ENCODE data around the gene MPIG6B.
"Not testable (repeated sequence)": the region's sequence is repeated elsewhere in the genome, so short reads cannot be mapped to it uniquely, and the experiment has no call there.

MPIG6B gene

DNA sequence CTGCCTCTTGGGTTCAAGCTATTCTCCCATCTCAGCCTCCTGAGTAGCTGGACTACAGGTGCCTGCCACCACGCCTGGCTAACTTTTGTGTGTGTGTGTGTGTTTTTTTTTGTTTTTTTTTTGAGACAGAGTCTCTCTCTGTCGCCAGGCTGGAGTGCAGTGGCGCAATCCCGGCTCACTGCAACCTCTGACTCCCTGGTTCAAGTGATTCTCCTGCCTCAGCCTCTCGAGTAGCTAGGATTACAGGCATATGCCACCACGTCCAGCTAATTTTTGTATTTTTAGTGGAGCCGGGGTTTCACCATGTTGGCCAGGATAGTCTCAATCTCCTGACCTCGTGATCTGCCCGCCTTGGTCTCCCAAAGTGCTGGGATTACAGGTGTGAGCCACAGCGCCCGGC, 14.0 kb upstream of the MPIG6B start:
- H3K27me3 Mint-ChIP-seq (ENCODE audit: low read depth): peaks cover 11% of the 10 kb centered on the region
- not testable (repeated sequence) for H3K4me3 Mint-ChIP-seq; H3K4me1 Mint-ChIP-seq (ENCODE audit: low read depth); H3K9me3 Mint-ChIP-seq; H3K27ac Mint-ChIP-seq; H3K36me3 Mint-ChIP-seq (ENCODE audit: low read depth)

DNA sequence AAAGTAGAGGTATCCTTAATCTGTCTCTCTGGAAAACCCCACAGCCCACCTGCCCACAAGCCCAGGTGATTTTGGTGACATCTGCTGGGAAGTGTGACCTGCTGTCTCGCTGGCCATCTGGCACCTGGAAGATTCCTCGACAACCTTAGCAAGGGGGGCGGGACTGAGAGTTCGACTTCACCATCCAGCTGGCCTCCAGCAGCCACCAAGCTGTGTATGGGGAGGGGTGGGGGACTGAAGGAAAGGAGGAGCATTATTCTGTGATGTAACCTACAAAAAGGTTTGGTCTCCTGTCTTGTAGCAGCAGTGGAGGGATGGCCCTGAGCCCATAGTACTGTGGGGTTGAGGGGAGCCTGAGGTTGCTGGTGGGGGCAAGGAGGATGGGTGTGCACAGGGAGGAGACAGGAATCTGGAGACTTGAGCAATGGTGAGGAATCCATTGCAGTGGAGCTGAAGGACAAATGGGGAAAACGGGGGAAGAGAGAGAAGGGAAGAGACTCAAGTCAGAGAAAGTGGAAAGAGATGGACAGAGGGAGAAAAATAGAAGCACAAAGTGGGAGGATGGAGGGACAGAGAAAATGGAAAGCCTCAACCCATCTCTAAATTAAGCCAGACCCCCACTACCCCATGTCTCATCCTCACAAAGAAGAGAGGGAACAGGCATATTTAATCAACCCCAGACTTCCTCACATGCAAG, 12.5 kb upstream of the MPIG6B start:
- peaks cover 7% of the 10 kb centered on the region for H3K4me1 Mint-ChIP-seq (ENCODE audit: low read depth)
- H3K9me3 Mint-ChIP-seq: no peaks in the 10 kb centered on the region
- no peaks in the 10 kb centered on the region for H3K36me3 Mint-ChIP-seq (ENCODE audit: low read depth)
- H3K4me3 Mint-ChIP-seq: no peak overlapping the region
- peaks cover 14% of the 10 kb centered on the region for H3K27me3 Mint-ChIP-seq (ENCODE audit: low read depth)
- H3K27ac Mint-ChIP-seq: no peak overlapping the region

DNA sequence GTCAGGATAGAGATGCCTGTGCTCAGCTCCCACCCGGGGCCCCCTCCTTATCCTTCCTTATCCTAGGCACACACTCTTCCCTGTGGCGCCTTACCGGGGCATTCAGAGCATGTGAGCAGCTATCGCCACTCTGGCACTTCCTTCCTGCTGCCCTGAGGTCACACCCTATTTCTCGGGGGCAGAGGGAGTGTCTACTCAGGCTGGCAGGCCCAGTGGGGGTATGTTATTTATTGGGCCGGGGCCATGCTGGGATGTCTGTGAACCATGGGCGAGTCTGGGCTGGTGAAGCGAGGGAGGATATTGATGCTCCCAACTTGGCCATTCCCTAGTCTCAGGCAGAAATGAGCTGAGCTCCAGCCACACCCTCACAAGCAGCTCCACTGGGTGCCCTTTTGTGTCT, 11.9 kb upstream of the MPIG6B start:
- Mint-ChIP-seq H3K27me3 (ENCODE audit: low read depth) (peaks cover 14% of the 10 kb centered on the region), H3K9me3 (no peaks in the 10 kb centered on the region), H3K27ac (no peak overlapping the region), H3K4me3 (no peak overlapping the region), H3K4me1 (ENCODE audit: low read depth) (peaks cover 7% of the 10 kb centered on the region), H3K36me3 (ENCODE audit: low read depth) (no peaks in the 10 kb centered on the region)

- peaks cover 14% of the 10 kb centered on the region for H3K27me3 Mint-ChIP-seq (ENCODE audit: low read depth)
- no peaks in the 10 kb centered on the region for H3K9me3 Mint-ChIP-seq
- H3K36me3 Mint-ChIP-seq (ENCODE audit: low read depth): no peaks in the 10 kb centered on the region
- no peak overlapping the region for H3K4me3 Mint-ChIP-seq
- H3K27ac Mint-ChIP-seq: no peak overlapping the region
- H3K4me1 Mint-ChIP-seq (ENCODE audit: low read depth): peaks cover 7% of the 10 kb centered on the region
These were observed 10.9 kb upstream of the MPIG6B start for GRCh38 chr6:31712296-31712695.

DNA sequence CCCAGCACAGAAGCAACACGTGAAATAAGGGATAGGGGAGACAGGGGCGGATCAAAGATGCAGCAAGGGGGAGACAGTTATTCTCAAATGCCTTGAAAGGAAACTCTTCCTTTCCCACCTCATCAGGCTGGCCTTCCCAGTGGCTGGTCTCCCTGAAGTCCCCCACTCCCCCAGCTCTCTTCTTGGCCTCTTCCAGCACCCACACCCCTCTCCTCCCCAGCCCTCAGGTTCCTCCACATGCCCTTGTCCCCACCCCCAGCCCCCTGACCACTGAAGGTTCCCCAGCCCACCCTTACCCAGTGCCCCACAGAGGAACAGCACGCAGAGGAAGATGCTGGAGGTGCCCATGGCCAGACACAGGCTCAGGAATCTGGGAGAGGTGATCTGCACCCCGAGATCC, 9.7 kb upstream of the MPIG6B start:
- Mint-ChIP-seq H3K9me3 (no peaks in the 10 kb centered on the region), H3K4me1 (ENCODE audit: low read depth) (peaks cover 7% of the 10 kb centered on the region), H3K4me3 (no peak overlapping the region), H3K27me3 (ENCODE audit: low read depth) (peaks cover 14% of the 10 kb centered on the region), H3K27ac (peak overlapping the region; percentile 17), H3K36me3 (ENCODE audit: low read depth) (no peaks in the 10 kb centered on the region)

DNA sequence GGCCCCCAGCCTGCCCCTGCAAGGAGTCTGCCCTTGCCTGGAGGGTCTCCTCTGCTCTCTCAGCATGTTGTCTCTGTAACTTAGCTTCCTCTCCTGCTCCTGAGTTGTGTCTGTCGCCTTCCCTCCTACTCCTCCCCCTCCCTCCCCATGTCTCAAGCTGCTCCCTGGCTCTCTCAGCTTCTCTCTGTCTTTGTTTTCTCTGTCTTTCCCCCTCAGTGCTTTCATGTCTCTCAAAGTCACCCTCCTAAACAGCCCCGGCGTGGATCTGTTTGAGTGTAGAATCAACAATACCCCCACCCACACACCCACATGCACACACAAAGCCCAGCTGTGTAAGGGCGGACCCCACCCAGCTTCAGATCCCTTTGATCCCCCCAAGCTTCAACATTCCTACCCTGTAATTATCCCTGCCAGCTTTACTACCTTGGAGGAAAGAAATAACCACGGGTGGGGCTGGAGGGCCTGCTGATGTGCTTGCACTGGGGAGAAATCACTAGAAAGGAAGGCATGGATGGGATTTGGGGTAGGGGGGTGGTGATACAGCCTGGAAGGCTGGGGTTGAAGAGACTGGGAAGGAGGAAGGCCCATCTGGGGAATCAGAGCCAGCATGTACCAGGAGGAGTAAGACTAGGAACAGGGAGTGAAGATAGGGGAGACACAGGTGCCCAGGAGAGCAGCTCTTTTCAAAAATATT, 9.0 kb upstream of the MPIG6B start:
- H3K9me3 Mint-ChIP-seq: no peaks in the 10 kb centered on the region
- no peaks in the 10 kb centered on the region for H3K36me3 Mint-ChIP-seq (ENCODE audit: low read depth)
- no peak overlapping the region for H3K27ac Mint-ChIP-seq
- peaks cover 7% of the 10 kb centered on the region for H3K4me1 Mint-ChIP-seq (ENCODE audit: low read depth)
- no peak overlapping the region for H3K4me3 Mint-ChIP-seq
- H3K27me3 Mint-ChIP-seq (ENCODE audit: low read depth): peaks cover 14% of the 10 kb centered on the region

GRCh38 chr6:31715022-31715958, 7.9 kb upstream of the MPIG6B start, which contains the start of gene LY6G6D:
LY6G6D (plus strand) TSS chr6:31715348; CDS start chr6:31715356, 8 bp downstream.
- H3K36me3 Mint-ChIP-seq (ENCODE audit: low read depth): no peaks in the 10 kb centered on the region
- peaks cover 7% of the 10 kb centered on the region for H3K4me1 Mint-ChIP-seq (ENCODE audit: low read depth)
- no peak within 1 kb of the TSS for H3K4me3 Mint-ChIP-seq
- no peak within 1 kb of the TSS for H3K27ac Mint-ChIP-seq
- H3K27me3 Mint-ChIP-seq (ENCODE audit: low read depth): peaks cover 14% of the 10 kb centered on the region
- H3K9me3 Mint-ChIP-seq: no peaks in the 10 kb centered on the region

DNA sequence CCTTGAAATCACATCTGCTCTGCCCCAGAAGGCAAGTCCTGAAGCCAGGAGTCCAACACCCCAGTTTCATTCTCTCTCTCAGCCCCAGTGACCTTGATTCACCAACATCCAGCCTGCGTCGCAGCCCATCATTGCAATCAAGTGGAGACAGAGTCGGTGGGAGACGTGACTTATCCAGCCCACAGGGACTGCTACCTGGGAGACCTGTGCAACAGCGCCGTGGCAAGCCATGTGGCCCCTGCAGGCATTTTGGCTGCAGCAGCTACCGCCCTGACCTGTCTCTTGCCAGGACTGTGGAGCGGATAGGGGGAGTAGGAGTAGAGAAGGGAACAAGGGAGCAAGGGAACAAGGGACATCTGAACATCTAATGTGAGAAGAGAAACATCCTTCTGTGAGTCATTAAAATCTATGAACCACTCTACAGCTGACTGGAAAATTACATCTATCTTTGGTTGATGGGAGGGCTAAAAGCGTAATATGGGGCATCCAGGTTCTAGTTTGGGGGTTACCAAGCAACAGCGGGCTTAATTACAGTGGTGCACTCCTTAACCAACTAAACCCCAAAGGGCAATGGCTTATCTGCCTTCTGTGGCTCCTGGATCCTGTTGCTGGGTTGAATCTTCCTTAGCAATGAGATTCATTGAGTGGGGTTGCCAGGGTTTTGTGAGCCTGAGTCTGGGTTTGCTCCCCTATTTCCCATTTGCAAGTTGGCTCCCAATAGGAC, 5.5 kb upstream of the MPIG6B start:
- Mint-ChIP-seq H3K4me1 (ENCODE audit: low read depth) (no peaks in the 10 kb centered on the region), H3K4me3 (no peak overlapping the region), H3K36me3 (ENCODE audit: low read depth) (no peaks in the 10 kb centered on the region), H3K27me3 (ENCODE audit: low read depth) (peaks cover 11% of the 10 kb centered on the region), H3K9me3 (no peaks in the 10 kb centered on the region), H3K27ac (no peak overlapping the region)

DNA sequence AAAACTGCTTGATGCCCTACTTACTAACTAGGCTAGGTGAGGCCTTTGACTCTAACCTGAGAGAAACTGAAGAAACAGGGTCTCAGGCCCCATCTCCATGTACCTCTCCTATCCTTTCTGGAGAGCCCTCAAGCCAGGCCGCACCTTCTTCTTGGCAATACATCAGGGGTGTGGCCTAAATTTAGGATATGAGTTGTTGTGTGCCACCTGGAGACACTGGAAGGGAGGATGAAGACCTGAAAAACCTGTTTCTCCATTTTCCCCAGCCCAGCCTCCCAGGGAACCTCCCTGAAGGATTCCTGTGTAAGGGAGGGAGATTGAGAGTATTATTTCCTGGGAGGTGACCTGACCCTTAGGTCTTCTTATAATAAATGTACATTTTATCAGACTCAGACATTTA, 4.9 kb upstream of the MPIG6B start:
- Mint-ChIP-seq H3K4me1 (ENCODE audit: low read depth) (no peaks in the 10 kb centered on the region), H3K36me3 (ENCODE audit: low read depth) (no peaks in the 10 kb centered on the region), H3K27ac (no peak overlapping the region), H3K9me3 (no peaks in the 10 kb centered on the region), H3K27me3 (ENCODE audit: low read depth) (peaks cover 7% of the 10 kb centered on the region), H3K4me3 (no peak overlapping the region)

DNA sequence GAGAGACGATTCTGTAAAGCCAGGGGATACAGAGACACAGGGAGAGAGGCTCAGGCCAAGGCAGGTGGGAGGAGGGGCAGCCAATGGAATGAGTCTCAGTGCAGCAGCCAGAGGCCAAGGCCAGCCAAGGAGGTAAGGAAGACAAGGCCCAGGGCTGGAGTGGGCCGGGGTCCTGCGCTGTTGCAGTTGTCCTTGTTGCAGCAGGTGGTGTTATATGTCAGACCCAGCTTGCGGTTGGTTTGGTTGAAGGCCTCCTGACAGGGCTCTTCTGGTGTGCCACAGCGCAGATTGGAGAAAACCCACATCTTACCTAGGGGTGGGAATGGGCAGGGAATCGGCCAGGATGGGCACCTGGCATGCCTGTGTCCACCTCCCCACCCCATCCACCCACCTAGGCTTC, 4.2 kb upstream of the MPIG6B start:
- Mint-ChIP-seq H3K36me3 (ENCODE audit: low read depth) (no peaks in the 10 kb centered on the region), H3K27me3 (ENCODE audit: low read depth) (peaks cover 5% of the 10 kb centered on the region), H3K4me3 (no peak overlapping the region), H3K9me3 (no peaks in the 10 kb centered on the region), H3K27ac (no peak overlapping the region), H3K4me1 (ENCODE audit: low read depth) (no peaks in the 10 kb centered on the region)

- H3K4me3 Mint-ChIP-seq: no peak overlapping the region
- no peaks in the 10 kb centered on the region for H3K4me1 Mint-ChIP-seq (ENCODE audit: low read depth)
- H3K36me3 Mint-ChIP-seq (ENCODE audit: low read depth): no peaks in the 10 kb centered on the region
- no peaks in the 10 kb centered on the region for H3K27me3 Mint-ChIP-seq (ENCODE audit: low read depth)
- H3K9me3 Mint-ChIP-seq: no peaks in the 10 kb centered on the region
- H3K27ac Mint-ChIP-seq: no peak overlapping the region
These were observed 2.9 kb upstream of the MPIG6B start for GRCh38 chr6:31720196-31720770.

DNA sequence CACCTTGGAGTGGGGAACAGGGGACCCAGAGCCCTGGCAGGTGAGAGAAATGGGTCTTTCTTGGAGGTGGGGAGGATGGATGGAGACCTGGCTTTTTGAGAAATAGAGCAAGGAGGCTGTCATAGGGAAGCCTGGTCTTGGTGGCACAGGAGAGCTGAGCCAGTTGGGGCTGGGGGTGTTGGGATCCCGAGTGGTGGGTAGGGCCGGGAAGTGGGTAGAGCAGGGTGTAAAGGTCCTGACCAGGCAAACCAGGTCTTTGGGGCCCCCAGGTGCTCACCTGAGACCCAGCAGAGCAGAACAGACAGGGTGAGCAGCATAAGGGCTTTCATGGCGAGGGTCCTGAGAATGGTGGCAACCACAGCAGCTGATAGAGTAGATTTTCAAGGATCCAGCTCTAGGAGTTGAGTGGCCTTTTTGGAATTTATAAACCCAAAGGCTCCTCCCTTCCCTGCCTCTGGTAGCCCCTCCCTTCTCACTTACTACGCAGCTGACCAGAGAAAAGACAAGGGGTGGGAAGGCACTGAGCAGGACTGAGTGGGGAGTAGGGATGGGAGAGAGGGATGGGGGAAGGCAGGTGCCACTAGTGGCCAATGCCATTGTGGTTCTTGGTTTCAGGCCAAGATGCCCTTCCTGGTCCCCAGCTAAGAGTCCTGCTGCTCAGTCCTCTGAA, 1.7 kb upstream of the MPIG6B start, which contains the start of gene LY6G6C:
Gene LY6G6C, minus strand, starts transcription at position 396 of the 670 bp plus-strand sequence. Its CDS starts 67 bp downstream, at position 329.
- H3K27ac Mint-ChIP-seq: no peak within 1 kb of the TSS

DNA sequence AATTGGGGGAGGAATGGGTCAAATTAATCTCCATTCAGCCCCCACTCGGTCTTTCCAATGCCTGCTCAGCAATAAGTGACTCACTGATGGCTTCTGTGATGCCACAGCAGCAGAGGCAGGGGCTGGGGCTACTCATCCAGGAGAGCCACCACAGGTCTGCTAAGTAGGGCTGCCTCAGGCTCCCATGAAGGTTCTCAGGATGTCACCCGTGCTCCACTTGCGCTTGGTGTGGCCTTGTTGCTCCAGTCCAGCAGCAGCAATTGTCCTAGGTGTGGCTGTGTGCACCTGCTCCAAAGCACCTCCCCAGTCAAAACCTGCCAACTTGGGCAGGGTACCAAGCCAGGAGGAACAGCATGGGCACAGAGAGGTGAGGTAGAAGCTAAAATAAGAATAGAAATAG, 1.0 kb upstream of the MPIG6B start:
- Mint-ChIP-seq H3K27me3 (ENCODE audit: low read depth) (no peaks in the 10 kb centered on the region), H3K4me1 (ENCODE audit: low read depth) (peaks cover 17% of the 10 kb centered on the region), H3K36me3 (ENCODE audit: low read depth) (peaks cover 10% of the 10 kb centered on the region), H3K9me3 (no peaks in the 10 kb centered on the region), H3K4me3 (no peak overlapping the region), H3K27ac (no peak overlapping the region)

More for the DNA sequence above, 1.7 kb upstream of the MPIG6B start, which contains the start of gene LY6G6C:
- H3K36me3 Mint-ChIP-seq (ENCODE audit: low read depth): peaks cover 5% of the 10 kb centered on the region
- H3K27me3 Mint-ChIP-seq (ENCODE audit: low read depth): no peaks in the 10 kb centered on the region
- H3K9me3 Mint-ChIP-seq: no peaks in the 10 kb centered on the region
- H3K4me1 Mint-ChIP-seq (ENCODE audit: low read depth): peaks cover 10% of the 10 kb centered on the region
- no peak within 1 kb of the TSS for H3K4me3 Mint-ChIP-seq

Data from T-helper 1 cell treated with Interleukin-12 subunit alpha and Interleukin-12 subunit beta and Interleukin-4 antibody, amounts not matched to agents 30 μg/mL and 1 μg/mL, for 36 hours (primary cell).